Kidney (tissue), 14 donors: ENCODE results near the gene ARSG. TPM values are rescaled to one million over a fixed set of nuclear protein-coding genes. Genes with fewer than 3 reads are reported as not detected.

Source experiments
- DNase-seq, 5 donors: peaks; one replicate each; pipeline ENCODE4 v3.0.0-alpha.2; 2013 to 2020
- FAIRE-seq: peaks from 2 replicates; lab custom pipeline; 2012; peaks lifted over from hg19 to GRCh38; lab: Jason Lieb, UNC
- H3K27ac ChIP-seq, 2 donors: one replicate each; pipeline ENCODE4 v1.7.0; 2013; ENCODE audit warnings: low read depth in 2 of 2, low read length in 2 of 2, inconsistent platforms in 1 of 2
- H3K27me3 ChIP-seq: one replicate; pipeline ENCODE4 v1.7.1; 2013; ENCODE audit warnings: low read length, inconsistent platforms; ENCODE audit not compliant: control insufficient read depth, insufficient read depth
- H3K36me3 ChIP-seq, 3 donors: one replicate each; pipeline versions ENCODE4 v1.7.0 to v1.7.1; 2013; ENCODE audit warnings: low read length in 3 of 3, control low read depth in 1 of 3, inconsistent platforms in 1 of 3; ENCODE audit not compliant: insufficient read depth in 3 of 3, control insufficient read depth in 2 of 3
- H3K4me1 ChIP-seq, 3 donors: one replicate each; pipeline versions ENCODE4 v1.7.0 to v1.7.1; 2013; ENCODE audit warnings: low read length in 3 of 3, inconsistent platforms in 1 of 3, low read depth in 1 of 3; ENCODE audit not compliant: control insufficient read depth in 2 of 3, insufficient read depth in 2 of 3
- H3K4me3 ChIP-seq, 3 donors: one replicate each; pipeline versions ENCODE4 v1.7.0 to v1.8.1; 2013; ENCODE audit warnings: low read length in 3 of 3, control low read depth in 1 of 3, inconsistent platforms in 1 of 3
- H3K9ac ChIP-seq, 3 donors: one replicate each; pipeline versions ENCODE4 v1.7.0 to v1.7.1; 2013; ENCODE audit warnings: low read length in 3 of 3, control low read depth in 1 of 3, inconsistent platforms in 1 of 3
- H3K9me3 ChIP-seq, 3 donors: one replicate each; pipeline versions ENCODE4 v1.7.0 to v1.7.1; 2013; ENCODE audit warnings: low read length in 3 of 3, control low read depth in 1 of 3, inconsistent platforms in 1 of 3; ENCODE audit not compliant: control insufficient read depth in 2 of 3, insufficient read depth in 1 of 3
- intact Hi-C: fragments of 100-400 bp; cut with DNase I; formaldehyde crosslinking; loops from one replicate; pipeline ENCODE4 v1.11.1; 2022
- polyA plus RNA-seq: library from polyadenylated mRNA; stranded (reverse); fragments of 350-450 nt; fragmentation: Illumina TruSeq; extraction: RNeasy Lipid Tissue Mini Kit (QIAGEN cat#74804); gene quantifications from one replicate; pipeline ENCODE4 v1.2.3, GENCODE V29; 2014; ENCODE audit warnings: low read depth, low replicate concordance; ENCODE audit not compliant: insufficient read depth
- total RNA-seq: library from RNA; stranded (reverse); fragmentation: NEBNext Ultra II Directional; extraction: Animal tissue kit (Norgen Biotek cat#: 25700); gene quantifications from one replicate; pipeline ENCODE4 v1.2.1, GENCODE V29; 2021
- TF ChIP-seq, protein P1 (sequence below): IDR thresholded peaks from 3 replicates; pipeline ENCODE4 v1.5.1; 2012; ENCODE audit warnings: mild to moderate bottlenecking, moderate library complexity, borderline replicate concordance; ENCODE audit not compliant: insufficient read depth; ENCODE audit errors: extremely low read depth
- donor health status: control.
- donor health status: control.
- donor health status: control.
- donor health status: control.
- donor health status: control.
- donor health status: DM: yes; HTN: yes; CAD: no.
- donor health status: Normal renal cell carcinoma (clear cell type).

Gene ARSG
- total and polyA plus RNA-seq, 2 donors from 2014 or later, result 5.0 to 12.6 TPM

DNA sequence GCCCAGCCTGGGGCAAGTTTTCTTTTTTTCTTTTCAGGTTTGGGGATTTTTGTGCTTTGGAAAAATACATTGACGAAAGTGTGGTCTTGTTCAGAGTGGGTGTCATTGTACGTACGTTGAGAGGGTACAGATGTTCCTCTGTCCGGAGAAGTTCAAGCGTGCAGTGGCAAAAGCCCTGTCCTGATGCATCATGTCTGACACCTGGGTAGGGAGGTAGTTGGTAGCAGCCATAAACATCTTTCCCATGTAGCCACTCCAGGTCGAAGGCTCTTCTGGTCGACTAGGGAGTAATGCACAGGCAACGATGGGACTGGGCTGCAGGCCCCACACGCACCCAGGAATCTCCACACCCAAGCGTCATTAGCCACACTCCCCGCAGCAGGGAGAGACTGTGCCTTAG, 138.6 kb downstream of the ARSG start:
- no peaks in the 10 kb centered on the region for H3K27me3 ChIP-seq
- no peak overlapping the region for H3K4me3 ChIP-seq
- DNase-seq (no peak), FAIRE-seq (no peak)
- H3K4me1 ChIP-seq, result no peaks in the 10 kb centered on the region
- intact Hi-C loops, result loop anchor here (10.0 kb wide), 1 partner anchor 165 kb away; no protein-coding TSS in a partner anchor
- no peak overlapping the region for H3K9ac ChIP-seq
- TF ChIP-seq, protein P1, sequence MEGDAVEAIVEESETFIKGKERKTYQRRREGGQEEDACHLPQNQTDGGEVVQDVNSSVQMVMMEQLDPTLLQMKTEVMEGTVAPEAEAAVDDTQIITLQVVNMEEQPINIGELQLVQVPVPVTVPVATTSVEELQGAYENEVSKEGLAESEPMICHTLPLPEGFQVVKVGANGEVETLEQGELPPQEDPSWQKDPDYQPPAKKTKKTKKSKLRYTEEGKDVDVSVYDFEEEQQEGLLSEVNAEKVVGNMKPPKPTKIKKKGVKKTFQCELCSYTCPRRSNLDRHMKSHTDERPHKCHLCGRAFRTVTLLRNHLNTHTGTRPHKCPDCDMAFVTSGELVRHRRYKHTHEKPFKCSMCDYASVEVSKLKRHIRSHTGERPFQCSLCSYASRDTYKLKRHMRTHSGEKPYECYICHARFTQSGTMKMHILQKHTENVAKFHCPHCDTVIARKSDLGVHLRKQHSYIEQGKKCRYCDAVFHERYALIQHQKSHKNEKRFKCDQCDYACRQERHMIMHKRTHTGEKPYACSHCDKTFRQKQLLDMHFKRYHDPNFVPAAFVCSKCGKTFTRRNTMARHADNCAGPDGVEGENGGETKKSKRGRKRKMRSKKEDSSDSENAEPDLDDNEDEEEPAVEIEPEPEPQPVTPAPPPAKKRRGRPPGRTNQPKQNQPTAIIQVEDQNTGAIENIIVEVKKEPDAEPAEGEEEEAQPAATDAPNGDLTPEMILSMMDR, result no peak
- H3K36me3 ChIP-seq, result peaks cover 0 to 66% (median 59%) of the 10 kb centered on the region in 3 donors
- H3K9me3 ChIP-seq, result no peaks in the 10 kb centered on the region
- H3K27ac ChIP-seq, result no peak overlapping the region

DNA sequence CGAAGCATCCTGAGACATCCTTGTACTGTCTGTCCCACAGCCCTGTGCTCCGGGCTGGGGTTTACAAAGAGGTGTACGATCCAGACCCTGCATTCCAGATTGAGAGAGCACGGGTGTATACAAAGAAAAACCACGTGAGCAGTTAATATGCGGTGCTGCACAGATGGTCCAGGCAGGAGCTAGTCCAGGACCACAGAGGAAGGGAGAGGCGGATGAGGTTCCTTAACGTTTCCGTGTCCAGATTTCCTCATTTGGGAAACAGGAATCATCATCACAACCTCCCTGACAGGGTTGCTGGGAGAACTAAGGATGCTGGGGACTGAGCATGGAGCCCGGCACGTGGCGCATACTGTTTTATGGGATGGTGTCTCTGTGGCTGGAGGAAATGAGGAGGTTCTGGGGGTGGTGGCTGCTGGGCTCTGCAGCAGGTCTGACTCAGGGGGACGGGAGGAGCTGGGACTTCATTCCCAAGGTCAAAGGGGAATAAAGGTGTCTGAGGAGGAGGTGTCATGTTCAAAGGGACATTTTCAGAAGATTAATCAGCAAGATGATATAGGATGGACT, 139.8 kb downstream of the ARSG start:
- intact Hi-C loops, result loop anchor here (10.0 kb wide), 1 partner anchor 166 kb away; no protein-coding TSS in a partner anchor
- DNase-seq, result no peak

DNA sequence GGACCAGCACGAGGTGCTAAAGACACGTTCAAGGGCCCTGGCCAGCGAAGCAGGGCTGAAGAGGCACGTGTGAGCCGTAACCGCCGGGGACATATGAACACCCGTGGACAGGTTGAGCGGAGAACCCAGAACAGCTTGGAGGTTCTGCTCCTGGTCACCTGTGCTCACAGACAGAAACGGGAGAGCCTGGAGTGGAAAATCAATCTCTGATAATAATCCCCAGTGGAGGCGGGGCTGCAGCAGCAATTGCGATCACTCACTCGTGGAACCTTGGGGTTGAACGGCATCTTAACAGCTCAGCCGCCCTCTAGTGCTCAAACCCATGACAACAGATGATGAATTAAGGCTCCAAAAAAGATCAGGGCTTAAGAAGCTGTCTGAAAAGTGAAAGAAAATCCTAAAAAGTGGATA, 140.4 kb downstream of the ARSG start:
- Histone ChIP-seq H3K4me1 (peaks cover 0 to 2% (median 0%) of the 10 kb centered on the region in 3 donors), H3K36me3 (peaks cover 0 to 66% (median 59%) of the 10 kb centered on the region in 3 donors), H3K27me3 (no peaks in the 10 kb centered on the region), H3K27ac (no peak overlapping the region), H3K9ac (no peak overlapping the region), H3K9me3 (no peaks in the 10 kb centered on the region), H3K4me3 (no peak overlapping the region)
- FAIRE-seq (no peak), DNase-seq (peak in 3 of 5 donors; percentile 39 to 78 (median 68))
- TF ChIP-seq, protein P1, result no peak
- intact Hi-C loops, result loop anchor here (10.0 kb wide), 1 partner anchor 167 kb away; no protein-coding TSS in a partner anchor

More for the DNA sequence above, 139.8 kb downstream of the ARSG start:
- TF ChIP-seq, protein P1, result no peak
- Histone ChIP-seq H3K9me3 (no peaks in the 10 kb centered on the region), H3K36me3 (peaks cover 0 to 68% (median 59%) of the 10 kb centered on the region in 3 donors), H3K4me1 (no peaks in the 10 kb centered on the region), H3K9ac (no peak overlapping the region), H3K27ac (no peak overlapping the region), H3K27me3 (no peaks in the 10 kb centered on the region), H3K4me3 (no peak overlapping the region)
- no peak for FAIRE-seq
